Smooth muscle cell (in vitro differentiated cells): ENCODE measurements around the gene SEC24D. TPM values are rescaled to one million over a fixed set of nuclear protein-coding genes. Genes with fewer than 3 reads are reported as not detected.
A peak's percentile ranks its signal among the peaks of the same experiment; 100 is the strongest.

Experiments
- DNase-seq: peaks from one replicate; lab custom pipeline; 2025; ENCODE audit not compliant: unreplicated experiment; lab: John Stamatoyannopoulos, UW
- H2AFZ ChIP-seq: fragments of 200-600 bp; sonication (generic); 2 replicates; pipeline ENCODE4 v1.6.0; 2016; ENCODE audit warnings: antibody characterized with exemption, low read depth, mild to moderate bottlenecking
- H3F3A ChIP-seq: fragments of 200-600 bp; sonication (generic); 2 replicates; pipeline ENCODE4 v1.6.0; 2017; ENCODE audit warnings: antibody characterized with exemption, low read depth
- H3K27ac ChIP-seq: fragments of 200-600 bp; sonication (generic); 2 replicates; pipeline ENCODE4 v1.5.1; 2016; ENCODE audit warnings: low read depth, mild to moderate bottlenecking
- H3K27me3 ChIP-seq: fragments of 200-600 bp; sonication (generic); 2 replicates; pipeline ENCODE4 v1.6.1; 2016; ENCODE audit warnings: low read depth, mild to moderate bottlenecking
- H3K36me3 ChIP-seq: fragments of 200-600 bp; sonication (generic); 2 replicates; pipeline ENCODE4 v1.5.1; 2016; ENCODE audit warnings: low read depth
- H3K4me1 ChIP-seq: fragments of 200-600 bp; sonication (generic); 2 replicates; pipeline ENCODE4 v1.5.1; 2016; ENCODE audit warnings: low read depth
- H3K4me2 ChIP-seq: fragments of 200-600 bp; sonication (generic); 2 replicates; pipeline ENCODE4 v1.6.0; 2016; ENCODE audit warnings: mild to moderate bottlenecking
- H3K4me3 ChIP-seq: fragments of 200-600 bp; sonication (generic); 2 replicates; pipeline ENCODE4 v1.5.1; 2016; ENCODE audit warnings: mild to moderate bottlenecking
- H3K79me2 ChIP-seq: fragments of 200-600 bp; sonication (generic); 2 replicates; pipeline ENCODE4 v1.6.0; 2016; ENCODE audit warnings: low read depth, mild to moderate bottlenecking
- H3K9ac ChIP-seq: fragments of 200-600 bp; sonication (generic); 2 replicates; pipeline ENCODE4 v1.6.0; 2016; ENCODE audit warnings: low read depth
- H3K9me3 ChIP-seq: fragments of 200-600 bp; sonication (generic); replicated peaks from 2 replicates; pipeline ENCODE4 v1.5.1; 2016; ENCODE audit warnings: low read depth
- H4K20me1 ChIP-seq: fragments of 200-600 bp; sonication (generic); 2 replicates; pipeline ENCODE4 v1.6.0; 2016; ENCODE audit warnings: low read depth
- WGBS: methylation state at CpG from one replicate; pipeline ENCODE4 v1.1.7; 2016; ENCODE audit warnings: low lambda C conversion rate; 5-methylcytosine and 5-hydroxymethylcytosine counted together
- polyA plus RNA-seq: library from polyadenylated mRNA; unstranded; fragments of >200 nt; fragmentation: Nextera tagmentation; extraction: Ambion mirVana; gene quantifications from 2 replicates; pipeline ENCODE4 v1.2.1, GENCODE V29; 2016
- total RNA-seq: library from RNA; depleted of rRNA; stranded (reverse); fragments of >200 nt; gene quantifications from 2 replicates; pipeline ENCODE4 v1.2.3, GENCODE V29; 2014
- TF ChIP-seq, protein P1 (sequence below): fragments of 200-600 bp; sonication (generic); IDR thresholded peaks from 2 replicates; pipeline ENCODE4 v1.5.1; 2017; ENCODE audit warnings: borderline replicate concordance, mild to moderate bottlenecking, antibody characterized with exemption; ENCODE audit not compliant: insufficient read depth, poor library complexity, severe bottlenecking

Gene SEC24D
- total and polyA plus RNA-seq, 2 experiments from 2014 or later = 163 to 237 TPM

DNA sequence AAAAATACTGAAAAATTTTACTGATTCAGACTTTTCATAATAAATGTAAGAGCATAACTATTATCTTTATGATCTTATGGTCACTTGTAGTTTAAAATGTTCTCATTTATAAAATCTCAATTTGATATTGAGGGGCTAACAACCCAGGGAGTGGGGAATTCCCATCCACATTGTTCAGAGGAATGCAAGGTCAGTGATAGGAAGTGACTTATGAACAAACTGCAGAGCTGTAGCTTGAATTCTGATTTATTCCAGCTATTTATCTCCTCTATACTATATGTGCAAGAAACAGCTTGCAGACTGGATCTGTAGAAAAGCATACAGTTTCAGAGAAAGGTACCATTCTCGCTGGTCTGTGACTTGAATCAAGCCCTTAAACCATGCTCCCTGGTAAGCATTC is 61.6 kb downstream of the SEC24D start:
- peak overlapping the region; percentile 78 for H3K27ac ChIP-seq
- peaks cover 38% of the 10 kb centered on the region for H3K4me1 ChIP-seq
- no peak for DNase-seq
- peaks cover 83% of the 10 kb centered on the region for H4K20me1 ChIP-seq
- 92% methylated on average over 1 of the region's 1 CpG for WGBS
- no peak overlapping the region for H3K9ac ChIP-seq
- no peak overlapping the region for H3K4me3 ChIP-seq
- no peaks in the 10 kb centered on the region for H3K27me3 ChIP-seq
- H3F3A ChIP-seq = peaks cover 67% of the 10 kb centered on the region
- peaks cover 3% of the 10 kb centered on the region for H3K36me3 ChIP-seq
- no peaks in the 10 kb centered on the region for H3K9me3 ChIP-seq
- H3K4me2 ChIP-seq = peak overlapping the region; percentile 53
- TF ChIP-seq, protein P1, sequence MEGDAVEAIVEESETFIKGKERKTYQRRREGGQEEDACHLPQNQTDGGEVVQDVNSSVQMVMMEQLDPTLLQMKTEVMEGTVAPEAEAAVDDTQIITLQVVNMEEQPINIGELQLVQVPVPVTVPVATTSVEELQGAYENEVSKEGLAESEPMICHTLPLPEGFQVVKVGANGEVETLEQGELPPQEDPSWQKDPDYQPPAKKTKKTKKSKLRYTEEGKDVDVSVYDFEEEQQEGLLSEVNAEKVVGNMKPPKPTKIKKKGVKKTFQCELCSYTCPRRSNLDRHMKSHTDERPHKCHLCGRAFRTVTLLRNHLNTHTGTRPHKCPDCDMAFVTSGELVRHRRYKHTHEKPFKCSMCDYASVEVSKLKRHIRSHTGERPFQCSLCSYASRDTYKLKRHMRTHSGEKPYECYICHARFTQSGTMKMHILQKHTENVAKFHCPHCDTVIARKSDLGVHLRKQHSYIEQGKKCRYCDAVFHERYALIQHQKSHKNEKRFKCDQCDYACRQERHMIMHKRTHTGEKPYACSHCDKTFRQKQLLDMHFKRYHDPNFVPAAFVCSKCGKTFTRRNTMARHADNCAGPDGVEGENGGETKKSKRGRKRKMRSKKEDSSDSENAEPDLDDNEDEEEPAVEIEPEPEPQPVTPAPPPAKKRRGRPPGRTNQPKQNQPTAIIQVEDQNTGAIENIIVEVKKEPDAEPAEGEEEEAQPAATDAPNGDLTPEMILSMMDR = no peak
- peaks cover 25% of the 10 kb centered on the region for H3K79me2 ChIP-seq
- H2AFZ ChIP-seq = no peak overlapping the region

DNA sequence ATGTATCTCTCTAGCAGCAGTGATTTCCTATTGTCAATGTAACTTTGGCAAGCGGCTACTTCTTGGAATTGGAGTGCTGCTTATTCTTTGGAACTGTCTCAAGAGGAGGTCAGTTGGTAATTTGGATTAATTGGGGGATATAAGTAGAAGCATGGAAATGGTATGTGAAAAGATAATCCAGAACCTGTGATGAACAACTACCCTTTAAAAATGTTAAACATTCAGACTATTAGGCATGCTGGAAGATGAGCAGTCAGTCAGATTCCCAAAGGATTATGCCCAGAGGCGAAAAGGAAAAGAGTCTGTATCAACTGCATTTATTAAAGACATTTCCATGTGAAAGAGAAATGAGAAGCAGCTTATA is 62.5 kb downstream of the SEC24D start:
- Histone ChIP-seq H3K27ac (peak overlapping the region; percentile 78), H3K27me3 (no peaks in the 10 kb centered on the region), H3K9me3 (no peaks in the 10 kb centered on the region), H3K4me2 (peak overlapping the region; percentile 58), H3K9ac (no peak overlapping the region), H3K4me1 (peaks cover 41% of the 10 kb centered on the region), H3K36me3 (peaks cover 3% of the 10 kb centered on the region), H3F3A (peaks cover 70% of the 10 kb centered on the region), H2AFZ (no peak overlapping the region), H3K79me2 (peaks cover 33% of the 10 kb centered on the region), H3K4me3 (no peak overlapping the region), H4K20me1 (peaks cover 92% of the 10 kb centered on the region)
- DNase-seq = no peak
- TF ChIP-seq, protein P1 = no peak
- WGBS = 61% methylated on average over 2 of the region's 2 CpGs

DNA sequence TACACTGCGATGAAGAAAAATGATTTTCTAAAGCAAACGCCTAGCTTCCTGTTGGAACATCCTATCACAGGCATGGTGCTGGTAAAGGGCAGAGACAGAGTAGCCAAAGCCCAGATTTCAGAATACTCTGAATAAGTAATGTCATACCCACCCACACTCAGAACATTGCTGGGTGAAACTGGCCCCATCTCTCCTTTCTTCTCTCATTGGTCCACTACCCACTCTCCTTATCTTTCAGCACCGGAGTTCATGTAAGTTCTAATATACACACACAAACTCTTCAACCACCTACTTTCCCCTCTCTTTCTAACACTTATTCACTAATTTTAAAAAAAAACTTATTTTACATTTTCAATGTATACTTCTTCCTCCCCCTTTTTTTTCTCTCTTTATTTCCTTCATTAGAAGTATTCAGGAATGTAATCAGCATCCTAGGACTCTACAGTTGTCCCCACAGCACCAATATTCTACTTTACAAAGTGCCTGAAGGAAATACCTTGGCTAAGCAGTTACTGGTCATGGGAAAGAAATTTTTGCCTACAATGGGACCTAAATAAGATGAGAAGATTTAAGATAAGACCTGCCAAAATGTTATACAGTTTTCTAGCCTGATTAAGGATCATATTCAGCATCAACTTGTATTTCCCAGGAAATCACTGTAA is 63.0 kb downstream of the SEC24D start:
- H3K27me3 ChIP-seq = no peaks in the 10 kb centered on the region
- H2AFZ ChIP-seq = no peak overlapping the region
- peaks cover 97% of the 10 kb centered on the region for H4K20me1 ChIP-seq
- no peak for DNase-seq
- TF ChIP-seq, protein P1 = no peak
- H3K4me1 ChIP-seq = peaks cover 41% of the 10 kb centered on the region
- H3K4me3 ChIP-seq = no peak overlapping the region
- H3K9ac ChIP-seq = no peak overlapping the region
- H3F3A ChIP-seq = peaks cover 66% of the 10 kb centered on the region
- 53% methylated on average over 3 of the region's 3 CpGs for WGBS
- peak overlapping the region; percentile 78 for H3K27ac ChIP-seq
- peak overlapping the region; percentile 58 for H3K4me2 ChIP-seq
- H3K9me3 ChIP-seq = no peaks in the 10 kb centered on the region
- peaks cover 33% of the 10 kb centered on the region for H3K79me2 ChIP-seq
- H3K36me3 ChIP-seq = peaks cover 6% of the 10 kb centered on the region
